Measurements from ENCODE around the gene DCDC2C.

DCDC2C gene

DNA sequence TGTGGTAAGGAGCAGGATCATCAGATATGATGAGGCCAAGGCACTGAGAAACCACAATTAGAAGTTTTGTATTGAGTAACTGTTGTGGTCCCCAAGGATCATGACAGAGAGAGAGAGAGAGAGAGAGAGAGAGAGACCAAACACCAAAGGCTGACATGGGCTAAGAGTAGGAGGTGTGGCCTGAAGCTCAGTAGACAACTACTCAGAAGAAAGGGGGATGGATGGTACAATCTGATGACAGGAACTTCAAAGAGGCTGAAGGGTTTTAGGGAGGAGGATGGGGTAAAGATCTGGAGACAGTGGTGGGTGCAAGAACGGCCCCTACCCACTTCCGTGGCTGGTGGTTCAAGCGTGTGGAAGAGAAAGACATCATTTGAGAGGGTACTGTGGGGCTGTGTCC, 135.0 kb downstream of the DCDC2C start:
- DNase-seq (ENCODE audit: low spot score): no peak

- no peak for DNase-seq (ENCODE audit: low spot score)
Observed at GRCh38 chr2:3839476-3839875, 136.1 kb downstream of the DCDC2C start.

- DNase-seq (ENCODE audit: low spot score): no peak
Observed at GRCh38 chr2:3840611-3841155, 137.3 kb downstream of the DCDC2C start.

DNA sequence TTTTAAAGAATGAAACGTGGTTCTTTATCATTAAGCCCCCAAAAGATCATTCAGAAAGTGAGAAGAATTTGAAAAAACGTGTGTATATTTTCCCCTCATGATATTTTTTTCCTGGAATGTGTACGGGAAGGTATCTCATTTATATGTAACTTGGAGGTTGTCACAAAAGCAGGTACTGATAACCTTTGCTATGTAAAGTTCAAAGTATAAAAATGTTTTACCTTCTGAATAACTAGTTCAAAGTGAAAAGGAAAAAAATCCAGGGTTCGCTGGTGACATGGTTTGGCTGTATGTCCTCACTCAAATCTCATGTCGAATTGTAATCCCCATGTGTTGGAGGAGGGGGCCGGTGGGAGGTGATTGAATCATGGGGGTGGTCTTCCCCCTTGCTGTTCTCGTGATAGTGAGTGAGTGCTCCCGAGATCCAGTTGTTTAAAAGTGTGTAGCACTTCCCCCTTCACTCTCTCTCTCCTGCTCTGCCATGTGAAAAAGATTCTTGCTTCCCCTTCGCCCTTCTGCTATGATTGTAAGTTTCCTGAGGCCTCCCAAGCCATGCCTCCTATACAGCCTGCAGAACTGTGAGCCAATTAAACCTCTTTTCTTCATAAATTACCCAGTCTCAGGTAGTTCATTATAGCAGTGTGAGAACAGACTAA, 144.2 kb downstream of the DCDC2C start:
- no peak for DNase-seq (ENCODE audit: low spot score)

- DNase-seq (ENCODE audit: low spot score): no peak
Observed at GRCh38 chr2:3848776-3849175, 145.4 kb downstream of the DCDC2C start.

GRCh38 chr2:3849213-3849612, 145.8 kb downstream of the DCDC2C start:
- DNase-seq (ENCODE audit: low spot score): no peak

DNA sequence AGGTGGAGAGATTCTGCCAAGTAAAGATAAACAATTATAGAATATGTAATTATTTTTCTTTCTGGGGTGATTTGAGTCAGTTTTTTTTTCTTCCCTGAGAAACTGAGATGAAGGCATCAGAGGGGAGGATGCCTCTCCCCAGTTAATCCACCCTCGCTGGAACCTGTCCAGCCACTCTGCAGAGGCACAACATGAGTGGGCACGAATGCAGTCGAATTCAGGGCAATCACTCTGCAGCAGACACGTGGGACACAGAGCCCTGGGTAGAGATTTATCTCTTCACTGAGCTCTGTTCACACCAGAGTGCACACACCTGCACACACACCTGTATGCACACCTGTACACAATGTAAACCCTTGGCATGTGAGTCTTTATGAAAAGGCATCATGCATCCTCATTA, 154.2 kb downstream of the DCDC2C start:
- no peak for DNase-seq (ENCODE audit: low spot score)

- no peak for DNase-seq (ENCODE audit: low spot score)
Observed at GRCh38 chr2:3864943-3865865, 161.8 kb downstream of the DCDC2C start.

DNA sequence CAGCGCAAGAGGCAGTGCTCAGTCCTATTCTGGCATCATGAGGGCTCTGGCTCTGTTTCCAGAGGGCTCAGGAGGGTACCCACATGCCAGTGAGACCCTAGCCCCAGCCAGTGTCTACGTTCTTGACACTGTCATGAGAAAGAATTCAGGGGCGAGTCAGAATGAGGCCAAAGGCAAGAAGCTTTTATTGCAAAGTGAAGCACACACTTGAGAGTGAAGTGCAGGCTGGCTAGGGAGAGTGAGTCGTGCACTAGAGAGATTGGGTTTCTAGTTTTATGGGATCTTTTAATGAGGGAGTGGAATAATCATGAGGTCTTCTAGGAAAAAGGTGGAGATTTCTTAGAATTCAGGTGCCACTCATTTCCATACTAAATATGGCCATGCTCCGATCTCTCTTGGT, 164.1 kb downstream of the DCDC2C start:
- DNase-seq (ENCODE audit: low spot score): no peak

DNA sequence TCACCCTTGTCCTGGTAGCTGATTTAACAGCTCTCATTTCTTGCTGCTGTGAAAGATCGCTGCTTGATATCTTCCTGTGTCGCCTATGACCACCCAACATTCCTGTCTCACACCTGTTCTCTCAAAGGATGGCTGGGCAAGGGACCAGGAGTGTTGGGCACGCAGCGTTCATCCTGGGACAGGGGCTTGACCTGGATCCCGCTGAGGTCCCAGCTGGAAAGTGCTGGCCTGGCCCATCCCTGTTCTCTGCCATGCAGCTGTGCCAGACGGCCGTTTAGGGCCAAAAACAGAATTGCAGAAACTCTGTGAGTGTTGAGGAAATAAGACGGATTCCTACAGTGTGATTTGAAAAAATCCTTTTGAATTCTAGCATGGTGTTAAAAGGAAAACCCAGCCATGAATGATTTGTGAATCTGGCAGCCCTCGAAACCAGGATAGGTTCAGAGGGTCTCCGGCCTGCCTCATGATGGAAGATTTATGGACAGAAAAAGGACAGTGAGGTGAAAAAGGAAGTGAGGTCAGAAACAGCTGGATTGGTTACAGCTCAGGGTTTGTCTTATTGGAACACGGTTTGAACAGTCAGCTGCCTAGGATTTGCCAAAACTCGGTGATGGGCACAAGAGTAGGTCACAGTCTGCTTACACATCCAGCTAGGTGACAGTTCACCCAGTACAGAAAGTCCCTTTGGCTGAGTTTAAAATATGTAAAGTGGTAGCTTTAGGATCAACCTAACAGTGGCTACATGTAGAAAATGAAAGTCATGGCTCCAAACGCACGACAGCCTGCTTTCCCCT, 164.8 kb downstream of the DCDC2C start:
- DNase-seq (ENCODE audit: low spot score): no peak

DNA sequence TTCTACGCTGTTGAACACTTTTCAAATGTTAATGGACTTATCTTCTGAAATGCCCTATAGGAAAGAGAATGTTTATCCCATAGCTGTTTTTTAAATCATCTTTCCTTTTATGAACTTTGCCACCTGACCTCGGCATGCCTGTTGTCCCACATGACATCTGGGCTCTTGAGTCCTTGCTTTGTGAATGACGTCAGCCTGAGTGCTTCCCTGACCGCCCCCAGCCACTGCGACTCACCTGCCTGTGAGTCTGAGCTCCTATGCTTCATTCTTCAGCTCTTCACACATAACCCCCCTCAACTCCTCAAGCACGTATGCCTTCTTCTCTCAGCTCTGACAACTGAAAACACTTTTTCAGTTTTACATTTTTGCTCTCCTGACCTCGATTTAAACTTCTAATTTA, 166.8 kb downstream of the DCDC2C start:
- no peak for DNase-seq (ENCODE audit: low spot score)

GRCh38 chr2:3871002-3871401, 167.6 kb downstream of the DCDC2C start:
- DNase-seq (ENCODE audit: low spot score): no peak

DNA sequence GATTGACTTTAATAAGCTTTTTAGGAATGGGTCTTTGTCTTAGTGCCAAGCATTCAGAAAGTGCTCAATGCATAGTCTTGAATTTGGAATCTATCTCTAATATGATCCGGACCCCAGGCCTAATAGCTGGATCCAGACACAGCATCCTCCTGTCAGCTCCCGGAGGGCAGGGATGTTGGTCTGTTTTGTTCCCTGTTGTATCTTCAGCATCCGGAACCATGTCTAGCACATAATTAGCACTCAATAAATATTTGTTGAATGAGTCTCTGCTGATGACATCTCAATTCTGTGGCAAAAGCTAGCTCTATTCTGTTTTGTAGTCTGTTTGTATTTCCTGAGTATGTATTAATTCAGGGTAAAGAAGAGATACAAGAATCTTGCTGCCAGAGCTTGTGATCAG, 169.1 kb downstream of the DCDC2C start:
- DNase-seq (ENCODE audit: low spot score): no peak

DNA sequence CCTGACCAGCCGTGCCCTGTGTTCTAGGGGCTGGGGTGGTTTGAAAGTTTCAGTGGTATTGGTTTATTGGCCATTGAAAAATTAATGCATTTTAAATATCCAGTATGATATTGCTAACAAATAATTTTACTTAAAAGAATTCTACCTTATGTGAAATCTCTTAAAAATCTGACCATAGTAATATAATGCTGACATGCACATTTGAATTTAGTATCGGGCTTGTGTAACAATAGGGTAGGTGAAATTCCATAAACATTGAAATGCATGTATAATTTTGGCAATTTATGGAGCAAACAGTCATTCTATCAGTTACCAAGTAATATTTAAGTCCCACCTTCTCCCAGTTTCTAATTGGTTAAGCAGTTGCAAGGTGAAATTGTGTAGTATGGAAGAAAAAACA, 170.5 kb downstream of the DCDC2C start:
- DNase-seq (ENCODE audit: low spot score): no peak

- DNase-seq (ENCODE audit: low spot score): no peak
Observed at GRCh38 chr2:3876221-3876620, 172.8 kb downstream of the DCDC2C start.

DNA sequence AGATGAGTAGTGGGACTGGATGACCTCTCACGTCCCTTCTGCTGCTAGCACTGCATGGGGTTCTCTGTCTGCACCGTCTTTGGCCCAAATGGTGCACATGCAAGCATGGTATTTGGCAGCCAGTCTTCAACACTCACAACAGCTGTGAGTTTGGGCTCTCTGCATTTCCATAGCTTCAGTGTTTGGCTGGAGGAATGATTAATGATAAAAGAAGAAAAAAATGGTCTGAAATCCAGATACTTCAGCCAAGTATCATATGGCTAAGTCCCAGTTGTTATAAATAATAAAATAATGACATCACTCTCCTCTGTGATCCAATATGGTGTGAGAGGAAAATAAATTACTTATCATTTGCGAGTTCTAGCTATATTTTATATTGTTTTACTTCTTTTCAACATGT, 173.3 kb downstream of the DCDC2C start:
- DNase-seq (ENCODE audit: low spot score): no peak

- no peak for DNase-seq (ENCODE audit: low spot score)
Observed at GRCh38 chr2:3885629-3886628, 182.6 kb downstream of the DCDC2C start.

- DNase-seq (ENCODE audit: low spot score): no peak
Observed at GRCh38 chr2:3895021-3895420, 191.6 kb downstream of the DCDC2C start.

Measured in hematopoietic multipotent progenitor cell treated with erythropoietin and hydrocortisone succinate and interleukin-3 and kit ligand, for 17 days (in vitro differentiated cells).